Measurements from ENCODE around the gene AP2A2. TPM values are rescaled to one million over a fixed set of nuclear protein-coding genes. Genes with fewer than 3 reads are reported as not detected.

AP2A2 gene
- total RNA-seq, 1 donor from 2014 or later: 92.0 TPM

DNA sequence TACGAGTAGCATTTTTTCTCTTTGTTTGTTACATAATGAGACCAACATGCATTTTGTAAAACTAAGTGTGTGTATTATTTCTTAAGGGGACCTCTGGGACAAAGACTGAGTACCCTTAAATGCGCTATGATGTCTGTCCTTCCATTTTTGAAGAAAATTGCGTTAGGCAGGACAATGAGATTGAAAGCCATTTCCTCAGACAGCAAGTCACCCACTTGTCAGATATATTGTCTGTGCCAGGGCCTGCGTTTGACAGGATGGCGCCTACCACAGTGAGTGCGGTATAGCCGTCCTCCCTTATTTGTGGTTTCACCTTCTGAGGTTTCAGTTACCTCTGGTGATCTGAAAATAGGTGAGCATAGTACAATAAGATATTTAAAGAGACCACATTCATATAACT lies 2.2 kb downstream of the AP2A2 start:
- no peak overlapping the region for H3K4me3 ChIP-seq
- no peak for ATAC-seq
- intact Hi-C loops (cut with DNase I): no loop called here
- no peak for DNase-seq
- TF ChIP-seq, protein P1, sequence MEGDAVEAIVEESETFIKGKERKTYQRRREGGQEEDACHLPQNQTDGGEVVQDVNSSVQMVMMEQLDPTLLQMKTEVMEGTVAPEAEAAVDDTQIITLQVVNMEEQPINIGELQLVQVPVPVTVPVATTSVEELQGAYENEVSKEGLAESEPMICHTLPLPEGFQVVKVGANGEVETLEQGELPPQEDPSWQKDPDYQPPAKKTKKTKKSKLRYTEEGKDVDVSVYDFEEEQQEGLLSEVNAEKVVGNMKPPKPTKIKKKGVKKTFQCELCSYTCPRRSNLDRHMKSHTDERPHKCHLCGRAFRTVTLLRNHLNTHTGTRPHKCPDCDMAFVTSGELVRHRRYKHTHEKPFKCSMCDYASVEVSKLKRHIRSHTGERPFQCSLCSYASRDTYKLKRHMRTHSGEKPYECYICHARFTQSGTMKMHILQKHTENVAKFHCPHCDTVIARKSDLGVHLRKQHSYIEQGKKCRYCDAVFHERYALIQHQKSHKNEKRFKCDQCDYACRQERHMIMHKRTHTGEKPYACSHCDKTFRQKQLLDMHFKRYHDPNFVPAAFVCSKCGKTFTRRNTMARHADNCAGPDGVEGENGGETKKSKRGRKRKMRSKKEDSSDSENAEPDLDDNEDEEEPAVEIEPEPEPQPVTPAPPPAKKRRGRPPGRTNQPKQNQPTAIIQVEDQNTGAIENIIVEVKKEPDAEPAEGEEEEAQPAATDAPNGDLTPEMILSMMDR (IDR thresholded peaks at IDR 0.05): no peak
- H3K4me1 ChIP-seq: peaks cover 62% of the 10 kb centered on the region
- no peak overlapping the region for H3K27ac ChIP-seq
- H3K27me3 ChIP-seq: no peaks in the 10 kb centered on the region
- H3K36me3 ChIP-seq: peaks cover 4% of the 10 kb centered on the region
- no peaks in the 10 kb centered on the region for H3K9me3 ChIP-seq

DNA sequence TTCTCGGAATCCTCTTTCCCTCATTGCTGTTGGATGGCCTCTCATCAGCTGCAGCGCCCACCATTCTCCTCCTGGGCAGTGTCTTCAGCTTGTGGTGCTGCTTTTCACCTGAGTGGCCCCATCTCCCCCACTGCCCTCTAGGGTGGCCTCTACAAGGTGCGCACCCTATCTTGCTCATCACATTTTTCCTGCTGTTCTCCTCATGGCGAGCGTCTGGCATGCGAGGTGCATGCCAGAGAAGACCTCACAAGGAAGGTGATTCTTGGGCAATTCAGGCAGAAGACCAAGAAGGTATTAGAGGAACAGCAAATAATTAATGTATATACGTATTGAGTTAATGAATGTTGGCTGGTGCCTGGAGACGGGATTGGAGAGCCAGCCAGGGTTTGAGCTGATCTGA lies 3.1 kb downstream of the AP2A2 start:
- DNase-seq: no peak
- H3K27ac ChIP-seq: peak overlapping the region; percentile 30
- TF ChIP-seq, protein P1 (IDR thresholded peaks at IDR 0.05): no peak
- H3K27me3 ChIP-seq: no peaks in the 10 kb centered on the region
- no peaks in the 10 kb centered on the region for H3K9me3 ChIP-seq
- no peak for ATAC-seq
- H3K4me3 ChIP-seq: no peak overlapping the region
- H3K36me3 ChIP-seq: peaks cover 4% of the 10 kb centered on the region
- peaks cover 71% of the 10 kb centered on the region for H3K4me1 ChIP-seq
- intact Hi-C loops (cut with DNase I): no loop called here

DNA sequence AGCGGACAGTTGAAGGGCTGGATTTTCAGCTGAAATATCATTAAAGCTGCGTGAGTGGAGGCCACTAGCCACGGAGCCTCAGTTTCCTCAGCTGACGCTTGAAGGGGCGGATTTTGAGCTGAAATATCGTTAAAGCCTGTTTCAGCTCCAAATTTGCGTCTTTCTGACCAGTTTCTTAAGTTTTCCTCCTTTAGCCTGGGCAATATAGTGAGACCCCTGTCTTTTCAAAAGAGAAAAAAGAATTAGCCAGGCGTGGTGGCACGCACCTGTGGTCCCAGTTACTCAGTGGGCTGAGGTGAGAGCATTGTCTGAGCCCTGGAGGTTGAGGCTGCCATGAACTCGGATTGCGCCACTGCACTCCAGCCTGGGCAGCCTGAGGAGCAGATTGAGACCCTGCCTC lies 3.7 kb downstream of the AP2A2 start:
- peaks cover 76% of the 10 kb centered on the region for H3K4me1 ChIP-seq

DNA sequence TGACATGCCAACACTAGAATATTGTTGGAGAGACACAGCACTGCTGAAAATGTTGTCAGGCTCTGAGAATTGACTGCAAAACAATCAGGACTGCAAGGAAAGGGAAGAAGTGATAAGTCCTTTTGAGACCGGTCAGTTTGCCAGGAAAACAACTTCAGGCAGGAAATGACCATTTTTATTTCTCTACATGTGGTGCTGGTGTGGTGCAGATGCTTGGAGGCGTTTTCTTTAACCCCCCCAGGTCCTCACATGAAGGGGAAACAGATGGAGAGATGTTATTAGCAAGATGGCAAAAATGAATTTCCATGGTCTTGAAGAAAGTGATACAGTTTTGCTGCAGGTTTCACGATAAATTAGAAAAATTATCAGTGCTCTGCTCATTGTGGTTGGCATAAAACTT lies 5.7 kb downstream of the AP2A2 start:
- Histone ChIP-seq H3K36me3 (peaks cover 4% of the 10 kb centered on the region), H3K27ac (peak overlapping the region; percentile 77), H3K9me3 (no peaks in the 10 kb centered on the region), H3K4me3 (no peak overlapping the region), H3K27me3 (no peaks in the 10 kb centered on the region), H3K4me1 (peaks cover 78% of the 10 kb centered on the region)
- intact Hi-C loops (cut with DNase I): no loop called here
- TF ChIP-seq, protein P1 (IDR thresholded peaks at IDR 0.05): no peak
- DNase-seq (no peak), ATAC-seq (no peak)

More for the DNA sequence above, 3.7 kb downstream of the AP2A2 start:
- TF ChIP-seq, protein P1 (IDR thresholded peaks at IDR 0.05): no peak
- H3K27ac ChIP-seq: peak overlapping the region; percentile 30
- no peak for DNase-seq
- no peaks in the 10 kb centered on the region for H3K27me3 ChIP-seq
- no peaks in the 10 kb centered on the region for H3K9me3 ChIP-seq
- no peak for ATAC-seq
- intact Hi-C loops (cut with DNase I): no loop called here
- H3K36me3 ChIP-seq: peaks cover 4% of the 10 kb centered on the region
- no peak overlapping the region for H3K4me3 ChIP-seq

DNA sequence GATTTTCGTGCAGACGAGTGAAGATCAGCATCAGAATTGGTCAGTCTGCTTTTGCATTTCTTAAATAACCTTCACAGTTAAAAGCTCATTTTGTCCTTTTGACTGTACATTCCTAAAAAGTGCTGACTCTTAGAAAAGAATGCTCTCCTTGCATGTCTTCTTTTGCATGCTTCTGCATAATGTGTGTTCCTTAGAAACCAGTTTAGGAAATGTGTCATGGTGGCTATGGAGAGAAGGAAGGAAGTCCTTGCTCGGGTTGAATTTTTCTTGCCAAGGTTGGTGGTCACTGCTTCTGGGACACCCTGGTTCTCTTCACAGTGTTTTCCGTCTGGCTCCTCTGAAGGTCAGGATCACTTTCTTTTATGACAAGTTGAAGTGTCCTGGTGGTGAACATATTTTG lies 6.8 kb downstream of the AP2A2 start:
- Histone ChIP-seq H3K36me3 (peaks cover 2% of the 10 kb centered on the region), H3K27me3 (no peaks in the 10 kb centered on the region), H3K27ac (peak overlapping the region; percentile 77), H3K4me3 (no peak overlapping the region), H3K4me1 (peaks cover 79% of the 10 kb centered on the region), H3K9me3 (no peaks in the 10 kb centered on the region)
- TF ChIP-seq, protein P1 (IDR thresholded peaks at IDR 0.05): no peak
- ATAC-seq (peak; percentile 49), DNase-seq (no peak)
- intact Hi-C loops (cut with DNase I): no loop called here
